K562 (cell line): Measurements from ENCODE around the gene MGST2. TPM values are rescaled to one million over a fixed set of nuclear protein-coding genes. Genes with fewer than 3 reads are reported as not detected.

Source experiments
- CBX8 ChIP-seq: fragments of 200-600 bp; sonication (generic); IDR thresholded peaks from 2 replicates; pipeline ENCODE4 v1.6.1; 2012; ENCODE audit warnings: borderline replicate concordance, mixed run types, low read depth, mild to moderate bottlenecking, moderate library complexity, mixed read lengths, low read length, control low read depth, inconsistent platforms; ENCODE audit not compliant: poor library complexity, severe bottlenecking; ENCODE audit errors: extremely low read depth
- CREM ChIP-seq: IDR thresholded peaks from 2 replicates; pipeline ENCODE4 v1.6.1; 2014; ENCODE audit warnings: antibody characterized with exemption, low read depth
- CTBP1 ChIP-seq: fragments of 450-650 bp; IDR thresholded peaks from 2 replicates; pipeline ENCODE4 v1.6.1; 2016; ENCODE audit warnings: borderline replicate concordance
- CTCF ChIP-seq, 3 experiments: IDR thresholded peaks in 2 of 3; conservative IDR thresholded peaks in 1 of 3; 2 replicates each; pipeline ENCODE4 v1.5.1; 2011 to 2012; ENCODE audit warnings: low read length in 3 of 3, mild to moderate bottlenecking in 3 of 3, control low read depth in 2 of 3, improper control_type of control experiment in 1 of 3, inconsistent platforms in 1 of 3, low read depth in 1 of 3, mixed read lengths in 1 of 3, moderate library complexity in 1 of 3; ENCODE audit not compliant: insufficient read depth in 2 of 3
- GATAD2B ChIP-seq: fragments of 450-650 bp; IDR thresholded peaks from 2 replicates; pipeline ENCODE4 v1.6.1; 2017; ENCODE audit warnings: mild to moderate bottlenecking, borderline replicate concordance
- KAT2B ChIP-seq: IDR thresholded peaks from one replicate; pipeline ENCODE4 v1.6.1; 2012; ENCODE audit warnings: low read depth, mild to moderate bottlenecking, control low read depth, inconsistent platforms, low read length, moderate library complexity
- OTX1 ChIP-seq: fragments of 450-650 bp; formaldehyde crosslinking; IDR thresholded peaks from 2 replicates; pipeline ENCODE4 v1.4.0; 2022; ENCODE audit warnings: mild to moderate bottlenecking
- POU5F1 ChIP-seq: fragments of 150-350 bp; IDR thresholded peaks from 2 replicates; pipeline ENCODE4 v1.6.1; 2014; ENCODE audit warnings: borderline replicate concordance, low read length, low read depth, mild to moderate bottlenecking; ENCODE audit not compliant: partially characterized antibody
- RAD21 ChIP-seq, 2 experiments: fragments of 250-450 bp in 1 of 2; fragments of 450-650 bp in 1 of 2; sonication (Bioruptor Pico) in 1 of 2; formaldehyde crosslinking in 1 of 2; IDR thresholded peaks in 1 of 2; conservative IDR thresholded peaks in 1 of 2; 2 replicates each; pipeline versions ENCODE4 v1.4.0 to v1.8.0; 2020 to 2022; ENCODE audit warnings: mild to moderate bottlenecking in 2 of 2, moderate library complexity in 1 of 2
- SMC3 ChIP-seq: conservative IDR thresholded peaks from 2 replicates; pipeline ENCODE4 v1.6.1; 2011; ENCODE audit warnings: low read depth, low read length, improper control_type of control experiment; ENCODE audit not compliant: insufficient read depth
- TSC22D4 ChIP-seq: fragments of 450-650 bp; IDR thresholded peaks from 2 replicates; pipeline ENCODE4 v1.6.1; 2016; ENCODE audit warnings: missing genetic modification characterization, missing biosample characterization, control low read depth
- USF2 ChIP-seq: sonication (generic); formaldehyde crosslinking; IDR thresholded peaks from 2 replicates; pipeline ENCODE4 v1.5.0; 2020; ENCODE audit warnings: missing genetic modification reagents
- ZEB2 ChIP-seq: fragments of 450-650 bp; IDR thresholded peaks from 2 replicates; pipeline ENCODE4 v1.6.1; 2016
- ZNF431 ChIP-seq: sonication (generic); formaldehyde crosslinking; IDR thresholded peaks from 2 replicates; pipeline ENCODE4 v1.8.0; 2022; ENCODE audit warnings: mild to moderate bottlenecking, missing genetic modification reagents
- ZNF57 ChIP-seq: fragments of 450-650 bp; formaldehyde crosslinking; IDR thresholded peaks from 2 replicates; pipeline ENCODE4 v1.4.0; 2020; ENCODE audit warnings: mild to moderate bottlenecking, moderate library complexity
- polyA plus RNA-seq, 8 experiments: library from polyadenylated mRNA; depleted of rRNA in 4 of 8; stranded (reverse) in 5 of 8; unstranded in 3 of 8; fragments of >200 nt; fragmentation: Nextera tagmentation in 2 of 8; fragmentation: Illumina TruSeq in 1 of 8; extraction: Ambion mirVana in 2 of 8; extraction: Trizol in 1 of 8; gene quantifications; 2 replicates each; pipeline versions ENCODE4 v1.2.1 to v1.2.3, GENCODE V29; 2011 to 2014; ENCODE audit warnings: inconsistent platforms in 1 of 8, missing spikeins in 1 of 8
- total RNA-seq, 7 experiments: library from RNA; depleted of rRNA in 6 of 7; stranded (reverse); fragments of >200 nt in 6 of 7; fragmentation: Illumina TruSeq in 2 of 7; extraction: Trizol in 2 of 7; gene quantifications; 2 replicates each; pipeline versions ENCODE4 v1.2.1 to v1.2.3, GENCODE V29; 2011 to 2021; ENCODE audit warnings: low replicate concordance in 1 of 7
- TF ChIP-seq, protein P1 (sequence below), 2 experiments: fragments of 450-650 bp; formaldehyde crosslinking in 1 of 2; IDR thresholded peaks; 2 replicates each; pipeline versions ENCODE4 v1.4.0 to v1.6.1; 2014 to 2020; ENCODE audit warnings: mild to moderate bottlenecking in 2 of 2, borderline replicate concordance in 1 of 2, low read depth in 1 of 2

Gene MGST2
- total and polyA plus RNA-seq, 9 of the 15 experiments (the other 6 are each of a cell fraction or from before 2014, with no cell fraction given), result 38.7 to 115 (median 84.6) TPM

- TF ChIP-seq, protein P1, sequence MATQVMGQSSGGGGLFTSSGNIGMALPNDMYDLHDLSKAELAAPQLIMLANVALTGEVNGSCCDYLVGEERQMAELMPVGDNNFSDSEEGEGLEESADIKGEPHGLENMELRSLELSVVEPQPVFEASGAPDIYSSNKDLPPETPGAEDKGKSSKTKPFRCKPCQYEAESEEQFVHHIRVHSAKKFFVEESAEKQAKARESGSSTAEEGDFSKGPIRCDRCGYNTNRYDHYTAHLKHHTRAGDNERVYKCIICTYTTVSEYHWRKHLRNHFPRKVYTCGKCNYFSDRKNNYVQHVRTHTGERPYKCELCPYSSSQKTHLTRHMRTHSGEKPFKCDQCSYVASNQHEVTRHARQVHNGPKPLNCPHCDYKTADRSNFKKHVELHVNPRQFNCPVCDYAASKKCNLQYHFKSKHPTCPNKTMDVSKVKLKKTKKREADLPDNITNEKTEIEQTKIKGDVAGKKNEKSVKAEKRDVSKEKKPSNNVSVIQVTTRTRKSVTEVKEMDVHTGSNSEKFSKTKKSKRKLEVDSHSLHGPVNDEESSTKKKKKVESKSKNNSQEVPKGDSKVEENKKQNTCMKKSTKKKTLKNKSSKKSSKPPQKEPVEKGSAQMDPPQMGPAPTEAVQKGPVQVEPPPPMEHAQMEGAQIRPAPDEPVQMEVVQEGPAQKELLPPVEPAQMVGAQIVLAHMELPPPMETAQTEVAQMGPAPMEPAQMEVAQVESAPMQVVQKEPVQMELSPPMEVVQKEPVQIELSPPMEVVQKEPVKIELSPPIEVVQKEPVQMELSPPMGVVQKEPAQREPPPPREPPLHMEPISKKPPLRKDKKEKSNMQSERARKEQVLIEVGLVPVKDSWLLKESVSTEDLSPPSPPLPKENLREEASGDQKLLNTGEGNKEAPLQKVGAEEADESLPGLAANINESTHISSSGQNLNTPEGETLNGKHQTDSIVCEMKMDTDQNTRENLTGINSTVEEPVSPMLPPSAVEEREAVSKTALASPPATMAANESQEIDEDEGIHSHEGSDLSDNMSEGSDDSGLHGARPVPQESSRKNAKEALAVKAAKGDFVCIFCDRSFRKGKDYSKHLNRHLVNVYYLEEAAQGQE (IDR thresholded peaks at IDR 0.05; ENCODE audit: borderline replicate concordance), result peak; percentile 4; the same call in 1 of the 2 replicates
- TF ChIP-seq, protein P1 (CRISPR knock-in tag; IDR thresholded peaks at IDR 0.05; ENCODE audit: low read depth), result no peak
- TF ChIP-seq ZNF431 (CRISPR knock-in tag) (no peak), ZEB2 (no peak), SMC3 (peak; percentile 38; the same call in 1 of the 2 replicates), CTCF (IDR thresholded peaks at IDR 0.05 in 2 of 3, conservative IDR thresholded peaks at IDR 0.05 in 1 of 3; ENCODE audit: insufficient read depth in 2 of 3, low read depth in 1 of 3, low read length in 3 of 3) (peak; percentile 42 to 63 (median 49); a peak in 5 of 6 replicates), CREM (no peak), CTBP1 (no peak), RAD21 (CRISPR knock-in tag; conservative IDR thresholded peaks at IDR 0.05 in 1 of 2, IDR thresholded peaks at IDR 0.05 in 1 of 2) (peak in 1 of 2 experiments; percentile 57; a peak in 2 of 4 replicates), CBX8 (no peak), TSC22D4 (tag) (no peak), POU5F1 (no peak), KAT2B (no peak), GATAD2B (no peak), OTX1 (CRISPR knock-in tag) (no peak), ZNF57 (no peak), USF2 (CRISPR knock-in tag) (no peak)
Measured at GRCh38 chr4:139655116-139655515, 10.5 kb upstream of the MGST2 start (continued).
